ENCODE data around the gene OR5AC2.

GRCh38 chr3:98086873-98087272 is at the start of gene OR5AC2:
- TF ChIP-seq, protein P1, sequence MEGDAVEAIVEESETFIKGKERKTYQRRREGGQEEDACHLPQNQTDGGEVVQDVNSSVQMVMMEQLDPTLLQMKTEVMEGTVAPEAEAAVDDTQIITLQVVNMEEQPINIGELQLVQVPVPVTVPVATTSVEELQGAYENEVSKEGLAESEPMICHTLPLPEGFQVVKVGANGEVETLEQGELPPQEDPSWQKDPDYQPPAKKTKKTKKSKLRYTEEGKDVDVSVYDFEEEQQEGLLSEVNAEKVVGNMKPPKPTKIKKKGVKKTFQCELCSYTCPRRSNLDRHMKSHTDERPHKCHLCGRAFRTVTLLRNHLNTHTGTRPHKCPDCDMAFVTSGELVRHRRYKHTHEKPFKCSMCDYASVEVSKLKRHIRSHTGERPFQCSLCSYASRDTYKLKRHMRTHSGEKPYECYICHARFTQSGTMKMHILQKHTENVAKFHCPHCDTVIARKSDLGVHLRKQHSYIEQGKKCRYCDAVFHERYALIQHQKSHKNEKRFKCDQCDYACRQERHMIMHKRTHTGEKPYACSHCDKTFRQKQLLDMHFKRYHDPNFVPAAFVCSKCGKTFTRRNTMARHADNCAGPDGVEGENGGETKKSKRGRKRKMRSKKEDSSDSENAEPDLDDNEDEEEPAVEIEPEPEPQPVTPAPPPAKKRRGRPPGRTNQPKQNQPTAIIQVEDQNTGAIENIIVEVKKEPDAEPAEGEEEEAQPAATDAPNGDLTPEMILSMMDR (IDR thresholded peaks at IDR 0.05; ENCODE audit: low read length) = no peak
- TF ChIP-seq EZH2 (IDR thresholded peaks at IDR 0.05; ENCODE audit: borderline replicate concordance, low read length) = no peak

Data from OCI-LY1 (cell line).